K562 (cell line): ENCODE results near the gene ACP6. TPM values are rescaled to one million over a fixed set of nuclear protein-coding genes. Genes with fewer than 3 reads are reported as not detected.

ENCODE experiments used
- CHD1 ChIP-seq: fragments of 200-600 bp; sonication (generic); IDR thresholded peaks from one replicate; pipeline ENCODE4 v1.6.1; 2012; ENCODE audit warnings: mild to moderate bottlenecking, moderate library complexity, low read length, inconsistent platforms
- CXXC5 ChIP-seq: fragments of 250-450 bp; sonication (Bioruptor Pico); IDR thresholded peaks from 2 replicates; pipeline ENCODE4 v1.8.0; 2022; ENCODE audit warnings: inconsistent platforms, mild to moderate bottlenecking, moderate library complexity
- DLX4 ChIP-seq: fragments of 250-450 bp; sonication (Bioruptor Pico); IDR thresholded peaks from 2 replicates; pipeline ENCODE4 v1.6.1; 2021; ENCODE audit warnings: mild to moderate bottlenecking
- HCFC1 ChIP-seq: IDR thresholded peaks from 2 replicates; pipeline ENCODE4 v1.6.1; 2012; ENCODE audit warnings: low read depth, low read length, improper control_type of control experiment
- LEF1 ChIP-seq: fragments of 450-650 bp; IDR thresholded peaks from 2 replicates; pipeline ENCODE4 v1.6.1; 2016; ENCODE audit warnings: mild to moderate bottlenecking
- MCM7 ChIP-seq, 2 experiments: fragments of 450-650 bp; IDR thresholded peaks; 2 replicates each; pipeline ENCODE4 v1.6.1; 2016 to 2018
- MNT ChIP-seq, 2 experiments: fragments of 450-650 bp; conservative IDR thresholded peaks; 2 replicates each; pipeline ENCODE4 v1.6.1; 2017; ENCODE audit warnings: mild to moderate bottlenecking in 2 of 2, moderate library complexity in 2 of 2
- NELFE ChIP-seq: IDR thresholded peaks from 2 replicates; pipeline ENCODE4 v1.6.1; 2011; ENCODE audit warnings: mild to moderate bottlenecking; ENCODE audit not compliant: insufficient read depth, insufficient read length
- NRF1 ChIP-seq, 2 experiments: fragments of 450-650 bp; IDR thresholded peaks in 1 of 2; conservative IDR thresholded peaks in 1 of 2; 2 replicates each; pipeline ENCODE4 v1.6.1; 2014; ENCODE audit warnings: mild to moderate bottlenecking in 2 of 2
- PATZ1 ChIP-seq: fragments of 250-450 bp; sonication (Bioruptor Pico); IDR thresholded peaks from 2 replicates; pipeline ENCODE4 v1.5.0; 2020; ENCODE audit warnings: mild to moderate bottlenecking, borderline replicate concordance
- SETDB1 ChIP-seq: IDR thresholded peaks from one replicate; pipeline ENCODE4 v1.6.1; 2012; ENCODE audit warnings: low read length, control low read depth, inconsistent platforms
- ZNF121 ChIP-seq: sonication (generic); formaldehyde crosslinking; conservative IDR thresholded peaks from 2 replicates; pipeline ENCODE4 v1.8.0; 2022; ENCODE audit warnings: missing genetic modification reagents
- ZNF175 ChIP-seq: fragments of 200-800 bp; sonication (Bioruptor generic); IDR thresholded peaks from 2 replicates; pipeline ENCODE4 v1.6.1; 2016; ENCODE audit warnings: low read depth, mild to moderate bottlenecking, missing genetic modification characterization, missing compliant biosample characterization
- ZNF277 ChIP-seq: fragments of 250-450 bp; sonication (Bioruptor Pico); IDR thresholded peaks from 2 replicates; pipeline ENCODE4 v1.8.0; 2022; ENCODE audit warnings: inconsistent platforms, mild to moderate bottlenecking, moderate library complexity, borderline replicate concordance
- ZNF717 ChIP-seq: fragments of 250-450 bp; sonication (Bioruptor Pico); IDR thresholded peaks from 2 replicates; pipeline ENCODE4 v1.5.0; 2021
- polyA plus RNA-seq, 8 experiments: library from polyadenylated mRNA; depleted of rRNA in 4 of 8; stranded (reverse) in 5 of 8; unstranded in 3 of 8; fragments of >200 nt; fragmentation: Nextera tagmentation in 2 of 8; fragmentation: Illumina TruSeq in 1 of 8; extraction: Ambion mirVana in 2 of 8; extraction: Trizol in 1 of 8; gene quantifications; 2 replicates each; pipeline versions ENCODE4 v1.2.1 to v1.2.3, GENCODE V29; 2011 to 2014; ENCODE audit warnings: inconsistent platforms in 1 of 8, missing spikeins in 1 of 8
- total RNA-seq, 7 experiments: library from RNA; depleted of rRNA in 6 of 7; stranded (reverse); fragments of >200 nt in 6 of 7; fragmentation: Illumina TruSeq in 2 of 7; extraction: Trizol in 2 of 7; gene quantifications; 2 replicates each; pipeline versions ENCODE4 v1.2.1 to v1.2.3, GENCODE V29; 2011 to 2021; ENCODE audit warnings: low replicate concordance in 1 of 7

Gene ACP6
- total and polyA plus RNA-seq, 9 of the 15 experiments (the other 6 are each of a cell fraction or from before 2014, with no cell fraction given) = 0.05 to 1.4 (median 0.49) TPM

GRCh38 chr1:147670319-147671001 lies at the start of gene ACP6 (continued):
- TF ChIP-seq MNT (conservative IDR thresholded peaks at IDR 0.05) (peak in 1 of 2 experiments; percentile 24; a peak in 1 of 4 replicates), PATZ1 (CRISPR knock-in tag) (no peak), DLX4 (CRISPR knock-in tag) (no peak), SETDB1 (no peak), ZNF121 (CRISPR knock-in tag) (no peak), NELFE (no peak), CXXC5 (CRISPR knock-in tag) (peak; percentile 46; the same call in 1 of the 2 replicates), NRF1 (conservative IDR thresholded peaks at IDR 0.05 in 1 of 2, IDR thresholded peaks at IDR 0.05 in 1 of 2) (peak; percentile 75 to 77), HCFC1 (peak; percentile 95), ZNF175 (no peak), LEF1 (no peak), CHD1 (no peak), MCM7 (IDR thresholded peaks at IDR 0.05) (no peak), ZNF717 (CRISPR knock-in tag) (no peak), ZNF277 (CRISPR knock-in tag) (no peak)
